ENCODE measurements around the gene RNF214.
"Not testable (repeated sequence)": the region's sequence is repeated elsewhere in the genome, so short reads cannot be mapped to it uniquely, and the experiment has no call there.

Gene RNF214

GRCh38 chr11:117318738-117319137 is 86.3 kb downstream of the RNF214 start:
- DNase-seq = no peak

- DNase-seq = no peak
These were observed 86.9 kb downstream of the RNF214 start for GRCh38 chr11:117319214-117319840.

- not testable (repeated sequence) for DNase-seq
These were observed 94.7 kb downstream of the RNF214 start for GRCh38 chr11:117327255-117327566.

GRCh38 chr11:117327567-117328374 is 95.3 kb downstream of the RNF214 start, which contains the start of gene CEP164:
CEP164 (plus strand) TSS chr11:117327854; CDS start chr11:117338587, 10,733 bp downstream.
- peak; percentile 86 for DNase-seq

GRCh38 chr11:117328375-117329010 is 96.0 kb downstream of the RNF214 start:
- no peak for DNase-seq

- DNase-seq = no peak
These were observed 100.4 kb downstream of the RNF214 start for GRCh38 chr11:117332843-117333242.

- DNase-seq = no peak
These were observed 101.4 kb downstream of the RNF214 start for GRCh38 chr11:117333917-117334316.

GRCh38 chr11:117334896-117335295 is 102.4 kb downstream of the RNF214 start:
- DNase-seq = no peak

- no peak for DNase-seq
These were observed 102.9 kb downstream of the RNF214 start for GRCh38 chr11:117335399-117335798.
